Fibroblast of skin of back (primary cell): ENCODE data around the gene AFF2.

Source experiments
- DNase-seq: peaks from one replicate; pipeline ENCODE4 v3.0.0-alpha.2; 2013

AFF2 gene

DNA sequence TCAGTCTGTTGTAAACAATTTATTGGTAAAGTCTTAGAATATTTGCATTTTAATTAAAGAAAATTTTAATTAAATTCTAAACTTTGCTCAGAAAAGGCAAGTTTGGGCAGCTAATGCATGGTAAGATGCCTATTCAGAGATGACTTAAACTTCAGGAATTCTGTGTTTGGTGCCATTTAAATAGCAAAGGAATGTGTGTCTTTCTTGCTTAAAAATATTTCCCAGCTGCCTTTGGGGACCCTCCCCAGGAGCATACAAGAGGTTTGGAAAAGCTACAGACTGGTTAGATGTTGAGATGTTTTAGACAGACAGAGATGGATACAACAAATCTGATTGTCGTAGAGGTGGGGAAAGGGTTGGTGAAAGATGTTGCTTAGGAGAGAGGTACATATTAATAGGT, 36.5 kb downstream of the AFF2 start:
- peak; percentile 64 for DNase-seq

DNA sequence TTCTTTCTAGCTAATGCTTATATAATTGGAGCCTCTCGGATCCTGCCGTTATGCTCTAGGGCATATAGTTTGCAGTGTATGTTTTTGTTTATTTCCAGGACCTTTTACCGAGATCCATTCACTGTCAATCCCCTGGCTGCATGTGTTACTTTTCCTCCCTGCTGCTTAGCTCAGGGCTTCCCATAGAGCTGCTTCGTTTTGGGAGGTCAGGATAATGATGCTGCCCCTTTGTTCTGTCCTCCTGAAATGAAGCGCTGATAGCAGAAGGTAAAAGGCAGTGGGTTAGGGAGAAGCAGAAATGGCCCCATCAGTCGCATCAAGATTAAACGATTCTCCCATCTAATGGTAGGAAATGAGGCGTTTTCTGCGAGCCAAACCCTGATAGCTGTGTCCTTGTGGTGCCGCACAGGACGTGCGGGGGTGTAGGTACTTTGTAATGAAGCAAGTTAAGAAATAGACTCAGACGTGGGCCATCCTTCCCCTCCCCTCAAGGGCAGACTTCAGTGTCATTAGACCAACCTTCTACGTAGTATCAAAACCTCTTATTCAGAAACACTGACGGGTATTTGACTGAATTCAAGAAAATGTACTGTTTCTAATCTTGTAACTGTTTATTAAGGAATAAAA, 37.3 kb downstream of the AFF2 start:
- DNase-seq, result no peak

DNA sequence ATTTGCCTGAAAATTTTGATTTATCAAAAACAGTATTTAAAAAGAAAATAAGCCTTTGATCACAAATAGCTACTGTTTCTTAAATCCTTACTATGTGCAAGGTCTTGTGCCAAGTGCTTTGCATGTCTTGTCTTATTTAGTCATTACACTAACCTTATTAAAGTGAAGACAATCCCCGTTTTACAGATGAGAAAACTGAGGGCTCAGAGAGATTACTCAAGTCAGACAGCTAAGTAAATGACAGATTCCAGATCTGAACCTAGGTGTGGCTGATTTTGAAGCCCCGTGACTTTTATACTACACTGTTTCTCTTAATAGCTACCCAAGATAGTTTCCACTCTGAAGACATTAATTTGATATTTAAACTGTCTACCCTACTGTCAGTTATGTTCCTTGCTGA, 38.2 kb downstream of the AFF2 start:
- DNase-seq, result no peak

DNA sequence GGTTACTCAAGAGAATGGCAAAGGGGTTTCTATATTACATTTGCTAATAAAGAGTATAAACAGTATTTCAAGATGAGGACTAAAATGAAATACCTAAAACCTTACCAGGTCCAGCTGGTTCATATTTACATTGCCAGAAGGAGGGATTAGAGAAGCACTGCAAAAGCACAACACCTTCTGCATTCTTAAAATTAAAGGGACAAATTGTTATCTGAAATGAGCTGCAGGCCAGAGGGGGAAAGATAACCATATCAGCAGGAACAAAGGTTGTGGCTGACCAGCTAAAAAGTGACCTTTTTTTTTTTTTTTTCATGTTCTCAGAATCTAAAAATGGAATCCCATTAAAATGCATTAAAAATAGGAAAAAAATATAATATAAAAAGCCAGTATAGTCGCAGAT, 39.7 kb downstream of the AFF2 start:
- DNase-seq, result no peak

DNA sequence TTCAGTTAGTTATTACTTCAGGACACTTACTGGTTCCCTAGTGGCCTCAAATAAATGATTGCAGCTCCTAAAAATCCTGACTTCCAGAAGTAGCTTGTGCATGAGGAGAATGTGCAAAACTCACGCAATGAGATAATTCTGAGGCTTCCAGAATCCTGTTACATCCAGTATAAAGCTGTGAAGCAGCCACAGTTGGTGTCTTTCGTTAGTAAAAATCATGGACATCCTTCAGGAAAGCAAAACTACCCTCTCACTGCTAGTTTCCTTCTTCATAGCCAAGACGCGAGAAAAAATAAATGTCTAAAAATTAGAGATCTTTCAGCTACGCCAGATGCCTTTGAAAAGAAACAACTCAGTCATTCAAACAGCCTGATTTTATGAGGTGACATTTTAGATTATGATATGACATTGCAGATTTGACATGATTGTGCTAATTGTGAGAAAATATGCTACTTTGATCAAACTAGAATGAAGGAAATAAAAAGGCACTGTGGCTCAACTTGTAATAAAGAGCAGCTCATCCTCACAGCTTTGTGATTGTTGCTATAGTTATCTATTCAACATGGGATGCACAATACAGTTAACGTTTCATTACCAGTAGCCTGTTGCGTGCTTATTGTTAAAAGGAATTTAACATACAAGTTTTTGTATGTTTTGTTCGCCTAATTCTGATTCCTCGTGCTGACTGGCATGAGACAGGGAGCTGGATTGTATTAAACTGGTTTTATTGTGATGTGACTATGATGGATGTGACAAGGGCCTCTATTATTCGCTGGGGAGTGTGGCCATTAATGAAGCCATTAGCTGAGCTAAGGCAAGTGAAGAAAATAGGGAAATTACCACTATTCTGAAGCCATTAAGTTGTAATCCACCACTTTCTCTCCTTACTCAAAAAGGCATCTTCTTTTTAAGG, 40.5 kb downstream of the AFF2 start:
- DNase-seq, result no peak

DNA sequence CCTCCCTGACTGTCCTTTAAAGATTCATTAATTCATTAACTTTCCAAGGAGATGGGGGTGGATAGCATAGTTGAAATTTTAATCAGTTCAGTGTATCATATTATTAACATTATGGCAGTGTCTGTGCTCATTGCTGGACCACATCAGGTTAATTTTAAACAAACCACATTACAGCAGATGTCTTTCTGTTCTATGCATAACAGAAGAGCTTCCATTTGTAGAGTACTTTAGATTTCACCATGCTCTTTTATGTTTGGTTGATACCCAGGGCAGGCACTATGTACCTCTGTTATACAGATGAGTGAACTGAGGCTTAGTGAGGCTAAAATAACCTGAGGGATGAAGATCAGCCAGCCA, 41.1 kb downstream of the AFF2 start:
- DNase-seq, result no peak

DNA sequence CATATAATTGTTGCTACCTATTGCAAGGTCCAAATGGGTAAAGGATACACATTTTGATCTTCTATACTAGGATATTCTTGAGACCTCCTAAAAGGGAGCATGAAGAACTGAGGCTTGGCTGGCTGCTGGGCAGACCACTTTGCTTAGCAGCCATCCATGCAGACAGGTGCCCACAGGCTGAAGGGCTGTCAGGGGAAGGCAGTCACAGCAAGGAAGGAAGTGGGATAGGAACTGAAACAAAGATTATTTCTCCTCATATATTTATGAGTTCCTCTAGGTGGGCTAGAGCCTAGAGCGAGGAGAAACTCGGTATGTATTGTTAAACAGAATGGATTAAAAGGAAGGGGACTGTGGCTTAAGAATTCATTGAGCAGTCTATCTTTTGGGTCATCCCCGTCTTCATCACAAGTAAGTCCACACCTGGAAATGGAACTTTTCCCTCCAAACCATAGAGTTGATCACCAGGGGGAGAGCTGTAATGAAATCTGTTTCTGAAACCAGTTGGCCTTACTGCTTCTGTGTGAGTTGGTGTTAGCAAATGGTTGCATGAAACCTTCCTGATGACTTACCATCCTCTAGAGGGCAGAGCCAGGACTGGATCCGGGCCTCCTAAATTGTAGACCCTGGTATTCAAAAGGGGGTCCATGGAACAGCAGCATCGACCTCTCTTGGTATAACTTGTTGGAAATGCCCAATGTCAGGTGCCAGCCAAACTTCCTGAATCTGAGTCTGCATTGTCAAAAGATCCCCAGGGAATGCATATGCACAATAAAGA, 42.3 kb downstream of the AFF2 start:
- no peak for DNase-seq

DNA sequence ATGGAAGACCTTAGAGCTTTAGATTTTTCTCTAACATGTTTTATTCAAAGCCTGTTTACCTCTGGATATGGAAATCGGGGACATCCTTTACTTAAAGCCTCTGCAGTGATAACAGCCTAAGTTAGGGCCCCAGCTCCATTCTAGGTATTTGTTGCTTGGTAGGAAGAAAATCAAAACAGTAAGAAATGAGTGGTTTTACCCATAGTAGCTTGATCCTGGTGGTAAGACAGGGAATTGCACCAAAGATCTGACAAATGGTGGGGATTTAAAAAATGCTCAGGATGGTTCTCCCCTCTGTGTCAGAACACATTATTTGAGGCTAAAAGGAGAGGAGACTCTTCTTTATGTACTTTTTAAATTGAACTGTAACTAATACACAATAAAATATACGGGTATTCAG, 52.4 kb downstream of the AFF2 start:
- no peak for DNase-seq

DNA sequence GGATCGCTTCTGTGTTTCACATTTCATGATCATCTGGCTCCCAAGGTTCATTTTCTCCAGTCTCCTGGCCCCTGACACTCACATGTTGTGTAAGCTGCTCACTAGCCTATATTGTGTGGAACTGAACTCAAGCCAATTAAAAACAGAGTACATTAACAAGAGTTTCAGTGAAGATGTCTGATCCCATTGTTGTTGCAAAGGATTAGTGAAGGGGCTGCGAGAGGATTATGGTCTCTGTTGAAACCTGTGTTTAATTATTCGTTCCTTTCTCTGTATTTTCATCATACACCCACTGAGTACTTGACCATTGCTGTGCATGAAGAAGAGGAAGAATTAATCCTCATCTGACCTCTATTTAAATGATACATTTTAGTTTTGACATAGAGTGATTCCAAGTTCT, 54.7 kb downstream of the AFF2 start:
- DNase-seq, result no peak

DNA sequence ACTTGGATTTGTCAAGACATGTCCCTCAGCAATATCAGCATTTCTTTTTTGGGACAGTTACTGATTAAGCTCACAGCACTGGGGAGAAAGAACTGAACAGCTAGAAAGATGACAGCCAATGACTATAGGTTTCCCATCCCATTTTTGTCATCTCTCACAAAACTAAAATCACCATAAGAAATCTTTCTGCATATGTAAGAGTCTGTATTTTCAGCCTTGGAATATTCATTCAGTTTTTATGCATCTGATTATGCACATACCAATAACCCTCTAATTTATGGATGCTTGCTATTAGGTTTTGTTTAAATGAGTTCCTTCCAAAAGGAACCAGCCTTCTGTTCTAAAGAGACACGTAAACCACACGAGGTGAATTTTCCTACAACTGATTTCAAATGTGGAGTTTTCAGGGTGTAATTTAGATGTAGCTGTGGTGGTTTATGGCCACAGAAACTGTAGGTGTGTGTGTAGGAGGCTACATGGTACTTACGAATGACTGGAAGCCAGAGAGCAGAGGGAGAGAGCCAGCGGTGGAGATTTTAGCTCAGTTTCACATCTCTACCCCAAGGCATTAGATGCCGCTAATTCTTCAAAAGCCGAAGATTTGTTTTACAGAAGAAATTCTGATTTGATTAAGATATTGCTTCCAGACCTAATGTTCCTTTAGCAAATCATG, 55.3 kb downstream of the AFF2 start:
- no peak for DNase-seq

DNA sequence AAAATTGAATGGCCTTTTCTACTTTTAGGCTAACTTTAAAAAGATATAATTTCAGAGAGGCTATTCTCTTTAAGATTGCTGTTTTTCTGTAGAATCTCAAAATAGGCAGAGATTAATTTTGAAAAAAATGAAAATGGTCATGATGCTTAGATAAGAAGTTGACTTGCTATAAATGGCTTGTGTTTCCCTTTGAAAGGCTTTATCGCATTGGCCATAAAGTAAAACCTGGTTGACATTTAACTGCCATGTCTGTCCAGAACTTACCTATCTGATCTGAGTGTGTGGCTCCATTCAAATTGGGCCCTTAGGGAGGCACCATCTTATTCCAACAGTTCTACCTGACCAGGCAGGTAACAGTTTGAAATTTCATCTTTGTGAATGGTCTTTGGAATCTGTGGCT, 56.1 kb downstream of the AFF2 start:
- DNase-seq, result no peak

DNA sequence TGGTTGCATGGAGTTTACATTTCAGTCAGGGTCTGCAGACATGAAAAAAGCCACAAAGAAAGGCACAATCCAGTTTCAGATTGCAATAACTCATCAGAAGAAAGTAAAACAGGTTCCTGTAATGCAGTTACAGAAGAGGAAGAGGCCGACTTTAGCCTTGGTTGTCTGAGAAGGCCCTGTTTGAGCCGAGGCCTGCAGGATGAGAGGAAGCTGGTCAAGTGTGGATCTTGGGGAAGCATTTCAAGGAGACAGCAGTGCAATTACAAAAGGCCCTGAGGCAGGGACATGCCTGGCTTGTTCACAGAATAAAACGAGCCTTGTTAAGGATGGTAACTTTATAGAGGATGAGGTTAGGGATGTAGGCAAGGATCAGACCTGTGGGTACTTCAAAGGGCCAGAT, 62.4 kb downstream of the AFF2 start:
- DNase-seq, result no peak

DNA sequence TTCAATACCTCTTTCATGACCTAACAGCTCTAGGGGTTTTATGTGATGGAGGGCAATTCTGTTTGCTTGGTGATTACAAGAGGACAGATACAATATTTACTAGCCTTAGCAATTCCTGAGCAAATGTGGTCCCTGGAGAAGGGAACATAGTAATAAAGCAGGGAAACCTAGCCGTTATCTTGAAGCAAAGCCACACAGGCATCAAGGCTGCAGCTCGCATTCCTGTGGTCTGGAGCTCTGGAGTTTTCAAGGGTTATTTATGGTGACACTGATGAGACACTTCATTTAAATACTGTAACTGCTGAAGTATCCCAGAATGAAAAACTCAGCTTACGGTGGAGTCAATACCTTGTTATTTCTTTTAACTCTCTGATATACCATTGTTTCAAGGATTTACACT, 66.8 kb downstream of the AFF2 start:
- DNase-seq, result peak; percentile 82

DNA sequence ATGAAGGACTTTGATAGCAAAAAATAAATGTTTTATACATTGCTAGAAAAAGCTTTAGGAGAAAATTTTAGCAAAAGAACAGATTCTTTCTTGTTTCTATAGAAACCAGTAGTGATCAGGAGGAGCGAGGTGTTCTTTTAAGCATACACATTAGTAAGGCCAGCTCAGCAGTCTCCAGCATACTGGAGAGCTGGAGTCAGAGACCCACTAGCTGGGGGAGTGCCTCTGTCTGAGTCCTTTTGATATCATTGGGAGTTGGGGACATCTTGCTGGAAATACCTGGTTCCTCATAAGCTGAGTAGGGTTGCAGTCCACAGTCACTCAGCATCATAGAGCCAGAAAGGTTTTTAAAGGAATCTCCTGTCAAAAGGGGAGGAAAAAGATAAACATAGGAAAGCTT, 67.4 kb downstream of the AFF2 start:
- DNase-seq, result no peak

DNA sequence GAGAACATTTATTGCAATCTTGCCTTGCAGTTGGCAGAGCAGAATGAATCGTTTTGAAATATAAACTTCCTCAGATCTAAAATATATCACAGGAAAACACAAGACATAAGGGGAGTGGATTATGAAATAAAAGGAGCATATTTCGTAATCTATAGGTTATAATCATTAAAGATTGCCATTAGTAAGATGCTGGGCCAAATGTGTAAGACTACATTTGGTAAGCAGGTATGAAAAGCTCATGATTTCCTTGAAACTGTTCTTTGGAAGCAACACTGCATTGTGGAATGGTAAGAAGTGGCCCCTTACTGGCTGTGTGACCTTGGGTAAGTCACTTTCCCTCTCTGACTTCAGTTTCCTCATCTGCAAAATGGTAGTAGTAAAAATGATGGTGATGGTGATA, 68.3 kb downstream of the AFF2 start:
- DNase-seq, result no peak

DNA sequence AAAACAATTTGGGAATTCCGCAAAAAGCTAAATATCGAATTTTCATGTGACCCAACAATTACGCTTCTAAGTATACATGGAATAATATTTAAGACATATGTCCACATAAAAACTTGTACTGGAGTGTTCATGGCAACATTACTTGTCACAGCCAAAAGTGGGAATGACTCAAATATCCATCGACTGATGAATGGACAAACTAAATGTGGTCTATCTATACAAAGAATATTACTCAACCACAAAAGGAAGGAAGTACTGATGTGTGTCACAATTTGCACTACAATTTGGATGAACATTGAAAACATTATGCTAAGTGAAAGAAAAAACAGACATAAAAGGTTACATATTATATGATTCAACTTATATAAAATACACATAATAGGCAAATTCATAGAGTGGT, 71.9 kb downstream of the AFF2 start:
- no peak for DNase-seq

DNA sequence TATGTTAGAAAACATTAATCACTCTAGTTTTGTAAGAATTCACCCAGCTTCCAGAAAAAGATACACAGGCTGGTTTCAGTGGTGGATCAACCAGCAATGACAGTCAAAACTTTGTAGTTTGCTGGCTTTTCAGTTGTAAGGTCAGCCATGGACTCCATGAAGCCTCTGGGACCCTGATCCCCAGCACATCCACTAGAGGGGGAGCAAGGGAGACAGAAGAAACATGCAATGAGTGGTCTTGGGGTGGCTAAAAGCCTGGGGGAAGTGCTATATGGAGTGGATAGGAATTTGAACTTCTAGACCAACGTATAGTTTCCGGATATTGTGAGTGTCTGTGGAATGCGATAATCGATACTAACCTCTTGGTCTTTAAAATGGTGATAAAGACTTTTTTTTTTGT, 72.7 kb downstream of the AFF2 start:
- no peak for DNase-seq

DNA sequence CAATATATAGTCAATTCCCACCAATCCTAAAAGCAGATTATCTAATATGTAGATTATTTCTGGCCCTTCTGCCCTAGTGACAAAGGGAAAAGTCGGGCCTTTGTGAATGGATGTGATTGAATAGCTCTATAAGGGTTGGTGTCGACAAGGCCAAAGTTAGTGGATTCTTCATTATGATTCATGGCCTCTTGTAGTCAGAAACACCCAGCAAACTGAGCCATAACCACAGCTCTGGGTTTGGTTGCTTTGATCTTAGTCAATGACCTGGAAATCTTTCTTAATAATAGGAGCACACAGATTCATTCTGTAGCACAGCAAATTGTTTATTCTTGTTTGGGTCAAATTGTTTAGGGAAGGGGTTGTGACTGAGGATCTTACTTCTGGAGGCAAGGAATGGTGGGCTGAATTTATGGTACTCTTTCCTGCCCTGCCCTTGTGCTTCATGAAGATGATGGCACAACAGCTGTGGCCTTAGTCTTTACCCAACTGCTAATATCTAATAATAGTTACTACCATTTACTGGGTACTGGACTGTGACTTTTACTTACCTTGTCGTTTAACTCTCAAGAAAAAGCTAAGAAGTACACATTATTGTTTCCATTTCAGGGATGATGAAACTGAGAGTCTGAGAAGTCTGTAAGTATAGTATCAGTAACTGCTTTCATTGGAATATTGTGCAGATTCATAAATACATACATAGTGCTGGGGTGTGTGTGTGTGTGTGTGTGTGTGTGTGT, 74.0 kb downstream of the AFF2 start:
- DNase-seq, result peak; percentile 2

DNA sequence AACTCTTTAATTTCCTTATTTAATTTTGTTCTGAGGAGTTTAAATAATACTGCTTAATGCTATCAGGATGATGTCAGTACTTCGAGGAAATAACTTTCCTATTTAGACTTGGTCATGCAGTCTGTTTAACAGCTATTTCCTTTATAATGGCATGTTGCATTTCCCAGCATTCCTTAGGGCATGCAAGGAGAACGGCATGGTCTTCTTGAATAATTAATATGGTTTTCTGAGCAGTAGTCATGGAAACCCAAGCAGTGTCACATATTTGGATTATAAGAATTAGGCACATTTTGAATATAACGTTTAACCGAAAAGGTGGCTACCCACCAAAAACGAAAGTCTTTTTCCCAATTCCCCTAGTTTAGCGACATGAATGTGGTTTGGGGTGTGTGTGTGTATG, 76.0 kb downstream of the AFF2 start:
- DNase-seq, result no peak

DNA sequence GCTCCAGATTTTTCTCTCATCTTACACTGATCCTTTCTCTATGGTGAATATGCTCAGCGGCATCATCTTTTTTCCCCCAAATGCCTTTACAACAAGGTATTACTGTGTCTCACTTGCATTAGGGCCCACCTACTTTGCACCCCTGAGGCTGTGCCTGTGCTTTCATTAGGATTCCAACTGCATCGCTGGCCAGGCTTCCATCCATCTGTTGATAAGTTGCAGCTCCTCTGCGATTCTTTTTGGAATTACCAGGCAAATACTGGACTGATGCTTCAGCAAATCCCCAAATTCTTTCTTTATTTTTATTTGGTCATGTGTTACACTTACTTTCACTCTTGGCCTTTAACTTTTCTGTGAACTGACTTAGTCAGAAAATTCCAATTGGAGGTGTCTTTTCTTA, 77.3 kb downstream of the AFF2 start:
- DNase-seq, result peak; percentile 22

DNA sequence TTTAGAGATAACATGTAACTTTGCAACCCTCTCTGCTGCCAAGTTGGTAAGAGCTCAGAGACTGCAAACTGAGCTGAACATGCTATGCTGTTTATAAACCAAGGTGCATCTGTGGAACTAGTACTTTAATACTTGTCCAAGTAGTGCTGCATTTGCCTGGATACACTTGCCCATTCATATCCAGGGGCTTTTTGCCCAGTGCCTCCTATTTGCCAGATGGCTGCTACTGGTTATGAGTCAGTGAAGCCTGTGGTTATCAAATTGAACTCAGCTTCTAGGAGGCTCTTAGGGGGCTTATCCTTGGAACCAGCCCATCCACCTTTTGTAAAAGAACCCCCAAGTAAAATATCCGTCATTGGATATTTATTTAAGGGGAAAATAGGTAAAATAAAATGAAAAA, 79.6 kb downstream of the AFF2 start:
- no peak for DNase-seq

DNA sequence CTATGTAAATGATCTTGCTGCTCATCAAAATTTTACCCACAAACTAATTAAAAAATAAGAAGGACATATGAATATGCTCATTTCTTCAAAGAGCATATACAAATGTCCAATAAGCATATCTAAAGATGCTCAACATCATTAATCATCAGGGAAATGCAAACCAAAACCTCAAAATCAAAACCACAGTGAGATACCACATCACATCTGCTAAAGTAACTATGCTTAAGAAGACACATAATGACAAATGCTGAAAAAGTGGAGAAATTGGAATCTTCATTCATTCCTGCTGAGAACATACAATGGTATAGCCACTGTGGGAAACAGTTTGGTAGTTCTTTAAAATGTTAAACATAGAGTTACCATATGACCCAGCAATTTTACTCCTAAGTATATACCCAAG, 81.9 kb downstream of the AFF2 start:
- peak; percentile 30 for DNase-seq
